Cortex of kidney (tissue), 1 donor: Measurements from ENCODE around the gene HIPK1.
"Not testable (repeated sequence)": the region's sequence is repeated elsewhere in the genome, so short reads cannot be mapped to it uniquely, and the experiment has no call there.

Source experiments
- DNase-seq: peaks from one replicate; lab custom pipeline; 2025; lab: John Stamatoyannopoulos, UW

HIPK1 gene

GRCh38 chr1:113945329-113945728 is 16.2 kb downstream of the HIPK1 start:
- DNase-seq = no peak

- no peak for DNase-seq
Measured at GRCh38 chr1:113946112-113946511, 17.0 kb downstream of the HIPK1 start.

GRCh38 chr1:113946678-113947387 is 17.7 kb downstream of the HIPK1 start:
- no peak for DNase-seq

- no peak for DNase-seq
Measured at GRCh38 chr1:113947388-113948107, 18.4 kb downstream of the HIPK1 start.

- not testable (repeated sequence) for DNase-seq
Measured at GRCh38 chr1:113948151-113948550, 19.0 kb downstream of the HIPK1 start.

- no peak for DNase-seq
Measured at GRCh38 chr1:113949007-113949406, 19.9 kb downstream of the HIPK1 start.

GRCh38 chr1:113950908-113951307 is 21.8 kb downstream of the HIPK1 start:
- DNase-seq = no peak

- DNase-seq = no peak
Measured at GRCh38 chr1:113951719-113952118, 22.6 kb downstream of the HIPK1 start.

GRCh38 chr1:113957984-113958383 is 28.9 kb downstream of the HIPK1 start:
- no peak for DNase-seq

- DNase-seq = no peak
Measured at GRCh38 chr1:113958691-113959090, 29.6 kb downstream of the HIPK1 start.

GRCh38 chr1:113963281-113963906 is 34.3 kb downstream of the HIPK1 start:
- DNase-seq = no peak

- DNase-seq = no peak
Measured at GRCh38 chr1:113965703-113966412, 36.7 kb downstream of the HIPK1 start.

GRCh38 chr1:113972954-113973353 is 43.8 kb downstream of the HIPK1 start:
- DNase-seq = no peak

GRCh38 chr1:113975211-113975895 is 46.2 kb downstream of the HIPK1 start:
- DNase-seq = no peak

- no peak for DNase-seq
Measured at GRCh38 chr1:113976609-113977278, 47.6 kb downstream of the HIPK1 start.

GRCh38 chr1:113977906-113978305 is 48.8 kb downstream of the HIPK1 start:
- no peak for DNase-seq

- no peak for DNase-seq
Measured at GRCh38 chr1:113978863-113979702, 50.0 kb downstream of the HIPK1 start, which contains the start of gene OLFML3. Gene OLFML3 (plus strand): TSS chr1:113979474. CDS start chr1:113979517, 43 bp downstream.

- no peak for DNase-seq
Measured at GRCh38 chr1:113980110-113980509, 51.0 kb downstream of the HIPK1 start.

- DNase-seq = no peak
Measured at GRCh38 chr1:113981962-113982931, 53.1 kb downstream of the HIPK1 start.
